IPS-NIHi7 (cell line): ENCODE data around the gene MID1.

Source experiments
- DNase-seq: peaks from one replicate; pipeline ENCODE4 v3.0.0; 2012; ENCODE audit warnings: mixed read lengths; ENCODE audit errors: extremely low spot score

MID1 gene

DNA sequence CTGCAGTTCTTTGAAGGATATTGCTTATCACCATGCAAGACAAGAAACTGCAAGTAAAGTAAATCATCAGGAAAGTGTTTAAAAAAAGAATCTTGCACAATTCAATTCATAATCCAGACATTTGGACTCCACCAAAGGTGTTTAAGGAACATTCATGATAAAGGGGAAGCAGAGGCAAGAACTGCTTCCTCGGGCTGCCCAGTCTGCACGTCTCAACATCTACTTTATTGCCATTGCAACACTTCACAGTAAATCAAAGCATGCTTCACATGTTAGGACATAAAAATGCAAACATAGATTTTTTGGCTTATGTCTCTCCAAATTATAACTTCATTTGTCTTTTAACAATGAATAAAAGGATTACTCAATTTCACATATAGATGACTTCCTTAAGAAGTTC lies 42.5 kb downstream of the MID1 start:
- no peak for DNase-seq

DNA sequence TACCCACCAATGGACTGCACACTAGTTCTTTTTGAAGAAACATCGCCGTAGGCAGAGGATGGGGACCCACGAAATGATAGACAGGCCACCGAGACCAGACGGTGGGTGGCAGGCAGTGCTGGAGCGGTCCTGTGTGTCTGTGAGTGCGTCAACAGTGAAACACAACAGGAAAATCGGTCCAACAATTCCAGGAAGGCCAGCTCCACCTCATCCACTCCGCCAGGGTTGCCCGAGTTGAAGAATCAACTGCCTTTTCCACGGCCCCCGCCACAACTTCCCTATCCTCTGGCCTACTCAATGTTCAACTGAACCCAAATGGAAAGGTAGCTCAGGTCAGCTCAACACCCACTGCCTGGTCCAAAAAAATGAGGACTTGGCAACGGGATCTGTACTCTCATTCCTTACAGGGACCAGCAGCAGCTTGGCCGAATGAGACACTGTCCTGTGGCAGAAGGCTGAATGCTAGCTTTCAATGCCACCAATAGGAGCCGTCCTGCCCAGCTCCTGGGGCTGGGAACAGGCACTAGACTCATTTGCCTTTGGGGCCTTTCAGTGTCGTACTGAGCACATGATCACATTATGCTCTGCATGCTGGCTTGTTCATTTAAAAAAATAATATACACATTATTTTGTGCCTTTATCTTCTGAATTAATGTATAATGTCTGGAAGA lies 43.5 kb downstream of the MID1 start:
- DNase-seq, result no peak

DNA sequence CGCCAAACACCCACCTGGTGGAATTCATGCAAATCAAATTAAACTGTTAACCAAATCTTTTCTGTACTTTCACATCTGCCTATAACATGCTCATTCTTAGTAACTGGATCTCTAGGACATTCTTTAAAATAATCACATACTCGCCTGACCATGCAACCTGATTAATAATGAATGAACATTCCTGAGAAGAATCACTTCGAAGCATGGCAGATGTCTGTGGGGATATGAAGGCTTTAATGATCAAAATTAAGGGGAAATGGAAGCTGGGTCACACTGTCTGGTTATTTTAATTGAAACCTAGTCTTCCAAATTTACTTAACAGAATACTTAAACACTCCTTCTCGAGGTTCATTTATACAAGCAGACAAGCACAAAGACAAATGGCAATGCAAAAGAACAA lies 44.2 kb downstream of the MID1 start:
- no peak for DNase-seq

- DNase-seq, result no peak
Measured at GRCh38 chrX:10574663-10575062, 45.7 kb downstream of the MID1 start.

DNA sequence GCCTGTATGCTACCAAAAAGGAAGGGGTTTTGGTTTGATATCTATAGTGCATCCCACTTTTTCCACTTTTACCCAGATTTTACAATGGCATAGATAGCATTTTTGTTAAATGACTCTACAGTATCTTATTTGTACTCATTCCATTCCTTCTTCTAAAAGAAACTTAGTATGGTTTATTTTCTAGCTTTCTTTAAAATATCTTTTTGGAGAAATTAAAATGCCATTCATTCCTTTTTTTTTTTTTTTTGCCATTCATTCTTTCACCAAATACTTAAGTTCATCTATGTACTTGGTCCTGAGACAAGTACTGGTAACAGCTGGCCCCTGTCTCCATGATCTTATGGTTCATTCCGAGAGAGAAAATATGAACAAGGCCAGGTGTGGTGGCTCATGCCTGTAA lies 49.1 kb downstream of the MID1 start:
- no peak for DNase-seq

- no peak for DNase-seq
Measured at GRCh38 chrX:10570601-10571000, 49.8 kb downstream of the MID1 start.

GRCh38 chrX:10569946-10570345 lies 50.4 kb downstream of the MID1 start:
- DNase-seq, result no peak

- DNase-seq, result no peak
Measured at GRCh38 chrX:10568428-10568827, 52.0 kb downstream of the MID1 start.

DNA sequence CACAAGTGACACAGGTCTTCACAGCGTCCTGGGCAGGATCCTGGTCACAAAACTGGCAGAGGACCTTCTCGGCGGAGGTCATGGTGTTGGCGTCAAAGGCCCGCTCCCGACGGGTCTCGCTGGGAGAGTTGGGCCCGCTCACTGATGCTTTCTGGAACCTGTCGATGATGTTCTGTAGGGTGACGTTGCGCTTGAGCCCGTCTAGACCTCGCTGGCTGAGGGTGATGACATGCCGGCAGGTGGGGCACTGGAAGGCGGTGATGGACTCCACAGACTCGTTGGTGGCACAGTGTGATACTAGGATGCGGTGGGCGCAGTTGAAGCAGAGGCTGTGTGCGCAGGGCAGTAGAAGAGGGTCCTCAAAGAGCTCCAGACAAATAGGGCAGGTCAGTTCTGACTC lies 53.2 kb downstream of the MID1 start:
- DNase-seq, result no peak

- no peak for DNase-seq
Measured at GRCh38 chrX:10566716-10567097, 53.7 kb downstream of the MID1 start.

DNA sequence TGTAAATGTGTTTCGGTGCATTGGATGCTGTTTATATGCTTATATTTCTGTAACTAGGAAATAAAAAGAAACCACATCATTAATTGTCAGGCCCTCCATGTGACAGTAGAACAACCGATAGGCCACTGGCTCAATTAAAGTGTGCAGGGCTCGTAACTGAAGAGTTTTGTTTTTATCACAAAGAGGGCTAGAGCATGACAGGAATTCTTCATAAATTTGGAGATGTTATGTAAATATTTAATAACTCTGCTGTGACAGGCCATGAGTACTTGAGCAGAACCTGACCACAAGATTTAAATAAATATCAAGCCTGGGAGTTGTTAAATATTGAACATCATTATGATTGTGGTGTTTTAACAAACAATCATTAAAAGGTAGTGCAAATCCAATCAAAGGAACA lies 55.9 kb downstream of the MID1 start:
- no peak for DNase-seq

DNA sequence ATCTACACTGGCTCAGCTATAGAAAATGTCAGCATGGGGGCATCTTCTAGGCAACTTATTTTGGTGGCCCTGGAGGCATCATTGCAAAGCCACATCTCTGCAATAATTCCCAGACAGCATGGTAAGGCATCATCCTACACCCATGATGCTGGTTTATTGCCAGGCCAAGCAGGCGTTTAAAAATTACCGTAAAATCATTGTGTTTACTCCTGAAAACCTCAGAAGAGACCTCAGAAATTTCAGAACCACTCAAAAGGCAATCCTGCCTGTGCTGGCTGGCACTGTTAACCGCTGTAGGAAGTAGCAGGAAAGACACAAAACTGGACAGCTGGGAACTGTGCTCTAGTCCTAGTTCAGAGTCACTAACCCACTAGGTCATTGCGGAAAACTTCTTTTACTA lies 63.2 kb downstream of the MID1 start:
- no peak for DNase-seq

DNA sequence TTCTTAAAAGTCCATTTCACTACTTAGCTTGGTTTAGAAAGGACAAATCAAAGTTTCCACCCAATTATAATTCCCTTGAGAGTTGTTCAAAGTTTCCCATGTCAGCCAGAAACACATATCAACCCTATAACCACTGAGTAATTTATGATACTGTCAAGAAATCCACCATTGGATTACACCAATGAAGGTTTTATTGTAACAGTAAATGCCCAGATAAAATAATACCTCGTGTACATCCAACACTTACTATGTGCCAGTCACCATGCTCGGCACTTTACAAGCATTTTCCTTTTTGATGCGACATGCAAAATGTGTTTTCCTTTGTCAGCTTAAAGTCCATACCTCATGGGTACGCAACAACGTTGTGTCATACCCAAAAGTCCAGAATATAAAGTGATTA lies 64.0 kb downstream of the MID1 start:
- no peak for DNase-seq

DNA sequence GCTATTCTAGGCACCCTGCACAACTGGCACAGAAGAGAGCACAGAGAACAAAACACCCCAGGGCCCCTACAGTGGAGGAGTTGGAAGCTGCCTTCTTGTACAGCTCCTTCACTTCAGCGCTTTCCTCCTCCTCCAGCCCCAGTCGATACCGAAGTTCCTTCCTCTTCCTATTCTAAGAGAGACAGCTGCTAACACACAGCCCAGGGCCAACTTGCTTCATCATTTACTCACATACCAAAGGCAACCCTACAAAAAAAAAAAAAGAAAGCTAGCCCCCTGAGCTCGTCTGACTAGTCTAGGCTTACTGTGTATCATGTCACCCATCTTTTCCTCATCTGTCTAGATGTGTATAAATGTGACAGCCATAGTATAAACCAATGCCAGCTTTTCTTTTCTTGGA lies 64.5 kb downstream of the MID1 start:
- DNase-seq, result no peak

DNA sequence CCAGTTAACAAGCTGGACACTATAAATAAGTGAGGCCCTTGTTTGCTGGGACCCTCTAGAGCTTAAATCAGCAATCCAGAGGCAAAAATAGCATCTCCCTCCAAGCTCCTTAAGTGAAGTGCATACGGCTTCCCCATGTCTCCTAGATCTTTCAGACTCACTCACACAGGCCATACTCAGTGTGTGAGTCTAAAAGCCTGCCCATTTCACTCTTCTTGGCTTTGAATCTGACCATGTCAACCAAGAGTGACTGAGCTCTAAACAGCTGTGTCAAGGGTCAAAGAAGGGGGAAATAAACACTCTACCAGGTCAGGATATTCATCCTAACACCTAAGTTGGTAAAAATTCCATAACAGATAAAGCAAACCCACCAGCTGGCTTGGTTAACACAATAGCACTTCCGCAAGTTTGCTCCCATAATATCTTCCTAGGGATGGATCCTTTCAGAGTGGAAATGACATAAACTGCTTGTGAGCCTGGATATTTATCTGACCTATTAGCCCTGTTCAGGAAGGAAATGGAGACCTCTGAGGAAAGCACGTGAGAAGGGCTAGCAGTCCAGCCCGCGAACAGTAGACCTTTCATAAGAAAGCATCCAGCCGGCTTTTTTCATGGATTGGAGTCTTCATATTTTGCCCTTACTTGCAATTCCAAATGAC lies 65.6 kb downstream of the MID1 start:
- no peak for DNase-seq

- no peak for DNase-seq
Measured at GRCh38 chrX:10549280-10549679, 71.1 kb downstream of the MID1 start.

GRCh38 chrX:10548688-10549087 lies 71.7 kb downstream of the MID1 start:
- DNase-seq, result no peak

GRCh38 chrX:10545882-10546281 lies 74.5 kb downstream of the MID1 start:
- no peak for DNase-seq

DNA sequence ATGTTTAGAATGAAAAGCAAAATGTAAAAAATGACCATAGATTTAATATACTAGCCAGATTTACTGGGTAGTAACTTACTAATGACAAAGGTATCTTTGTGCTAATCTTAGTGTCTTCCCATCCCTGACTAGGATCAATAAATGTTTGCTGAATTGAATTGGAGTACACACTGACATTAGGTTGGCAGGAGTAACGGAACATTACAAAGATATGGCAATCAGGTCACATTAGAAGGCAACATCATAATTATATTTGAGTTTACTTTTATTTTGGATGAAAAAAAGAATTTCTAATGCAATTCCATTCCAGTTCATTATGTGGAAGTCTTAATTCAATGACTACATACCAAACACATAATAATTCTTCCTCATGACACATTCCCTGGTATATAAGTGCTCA lies 77.8 kb downstream of the MID1 start:
- no peak for DNase-seq

DNA sequence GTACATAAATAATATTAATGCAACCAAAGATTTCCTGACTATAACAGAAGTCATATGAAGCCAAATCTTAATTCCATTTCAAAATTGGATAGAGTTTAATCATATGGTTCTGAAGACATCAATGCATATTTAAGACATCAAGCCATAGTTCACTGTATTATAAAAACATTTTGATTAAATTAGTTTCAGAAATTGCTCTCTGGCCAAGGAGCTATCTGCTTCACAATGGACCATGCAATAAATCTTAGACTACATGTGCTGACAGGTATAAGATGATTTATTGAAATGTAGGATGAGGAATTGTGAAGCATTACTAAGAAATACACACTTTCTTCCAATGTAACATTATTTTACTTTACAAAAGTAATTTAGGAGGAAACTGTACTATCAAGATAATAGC lies 81.6 kb downstream of the MID1 start:
- no peak for DNase-seq

- no peak for DNase-seq
Measured at GRCh38 chrX:10537308-10537707, 83.1 kb downstream of the MID1 start.

GRCh38 chrX:10536744-10537143 lies 83.6 kb downstream of the MID1 start:
- DNase-seq, result no peak

- no peak for DNase-seq
Measured at GRCh38 chrX:10534611-10535010, 85.8 kb downstream of the MID1 start.
